GM13977 (cell line): Measurements from ENCODE around the gene TSPAN4.

Experiments
- DNase-seq: peaks from one replicate; pipeline ENCODE4 v3.0.0; 2012; ENCODE audit warnings: low spot score
- CTCF ChIP-seq: IDR thresholded peaks from 2 replicates; pipeline ENCODE4 v1.5.1; 2012; ENCODE audit warnings: mild to moderate bottlenecking, control low read depth; ENCODE audit not compliant: insufficient read depth; ENCODE audit errors: extremely low read depth, missing control alignments
- in situ Hi-C: fragments of 300-500 bp; cut with MboI; formaldehyde crosslinking; loops from one replicate; pipeline ENCODE4 v1.12.0; 2022; ENCODE audit warnings: low sequenced_read_pairs, low pct_unique_long_range_greater_than_20kb, mixed read lengths, inconsistent platforms; ENCODE audit not compliant: unreplicated experiment

Gene TSPAN4

GRCh38 chr11:842370-843002 is at the start of gene TSPAN4, which contains the start of gene POLR2L:
Gene TSPAN4 (plus strand): TSS chr11:842852. CDS start chr11:850305, 7,453 bp downstream.
Gene POLR2L (minus strand): TSS chr11:842529. CDS start chr11:842508, 21 bp downstream.
- peak; percentile 99 for DNase-seq
- no peak for TF ChIP-seq CTCF
- in situ Hi-C loops, result no loop called here

- DNase-seq, result no peak
- in situ Hi-C loops, result no loop called here
- no peak for TF ChIP-seq CTCF
Observed at GRCh38 chr11:792873-793272, 49.8 kb upstream of the TSPAN4 start.

GRCh38 chr11:793556-793955 is 49.1 kb upstream of the TSPAN4 start:
- no peak for TF ChIP-seq CTCF
- in situ Hi-C loops, result no loop called here
- DNase-seq, result no peak

- in situ Hi-C loops, result no loop called here
- no peak for TF ChIP-seq CTCF
- no peak for DNase-seq
Observed at GRCh38 chr11:794013-794765, 48.5 kb upstream of the TSPAN4 start.

GRCh38 chr11:794766-795633 is 47.7 kb upstream of the TSPAN4 start:
- in situ Hi-C loops, result no loop called here
- no peak for TF ChIP-seq CTCF
- no peak for DNase-seq
